NCI-H1694 treated with DMSO at 0.1 percent for 48 hours (cell line): ENCODE data around the gene TIE1.
A peak's percentile ranks its signal among the peaks of the same experiment; 100 is the strongest.

Source experiments
- DNase-seq: peaks from one replicate; lab custom pipeline; 2025; lab: John Stamatoyannopoulos, UW

TIE1 gene

GRCh38 chr1:43339584-43340232, 38.9 kb downstream of the TIE1 start:
- DNase-seq = no peak

GRCh38 chr1:43340559-43340958, 39.8 kb downstream of the TIE1 start:
- no peak for DNase-seq

- no peak for DNase-seq
These were observed 43.6 kb downstream of the TIE1 start for GRCh38 chr1:43344267-43344850.

- no peak for DNase-seq
These were observed 44.3 kb downstream of the TIE1 start for GRCh38 chr1:43345120-43345519.

GRCh38 chr1:43346636-43347035, 45.9 kb downstream of the TIE1 start:
- DNase-seq = no peak

GRCh38 chr1:43348343-43348808, 47.6 kb downstream of the TIE1 start:
- DNase-seq = no peak

GRCh38 chr1:43348809-43349593, 48.2 kb downstream of the TIE1 start:
- no peak for DNase-seq

- no peak for DNase-seq
These were observed 49.0 kb downstream of the TIE1 start for GRCh38 chr1:43349594-43350306.

GRCh38 chr1:43350976-43351375, 50.2 kb downstream of the TIE1 start:
- DNase-seq = no peak

- DNase-seq = no peak
These were observed 50.9 kb downstream of the TIE1 start for GRCh38 chr1:43351421-43352350.

GRCh38 chr1:43352351-43352705, 51.5 kb downstream of the TIE1 start:
- DNase-seq = no peak

GRCh38 chr1:43352881-43353280, 52.1 kb downstream of the TIE1 start:
- no peak for DNase-seq

GRCh38 chr1:43354471-43354870, 53.7 kb downstream of the TIE1 start:
- no peak for DNase-seq

- DNase-seq = no peak
These were observed 54.2 kb downstream of the TIE1 start for GRCh38 chr1:43354936-43355335.

- DNase-seq = no peak
These were observed 56.5 kb downstream of the TIE1 start for GRCh38 chr1:43357251-43357650.

- peak; percentile 69 for DNase-seq
These were observed 57.5 kb downstream of the TIE1 start for GRCh38 chr1:43358121-43358745.

GRCh38 chr1:43358746-43359693, 58.2 kb downstream of the TIE1 start, which contains the start of gene CDC20:
Gene CDC20 (plus strand): TSS chr1:43358981. CDS start chr1:43359216, 235 bp downstream.
- peak; percentile 97 for DNase-seq

GRCh38 chr1:43359696-43360095, 58.9 kb downstream of the TIE1 start:
- DNase-seq = no peak

GRCh38 chr1:43360616-43361015, 59.8 kb downstream of the TIE1 start:
- no peak for DNase-seq
